MM.1S (cell line): ENCODE results near the gene BCAR3.

Experiments
- EZH2 ChIP-seq: fragments of 300-600 bp; sonication (generic); optimal IDR thresholded peaks from 2 replicates; pipeline ENCODE3; 2017; ENCODE audit warnings: low read depth, mild to moderate bottlenecking, antibody characterized with exemption, low read length, mixed read lengths
- EZH2phosphoT487 ChIP-seq: fragments of 300-600 bp; sonication (generic); IDR thresholded peaks from 2 replicates; pipeline ENCODE4 v1.6.1; 2018; ENCODE audit warnings: antibody characterized with exemption, low read length
- TF ChIP-seq, protein P1 (sequence below): fragments of 300-600 bp; sonication (generic); IDR thresholded peaks from 2 replicates; pipeline ENCODE4 v1.5.1; 2016; ENCODE audit warnings: antibody characterized with exemption, low read length, mixed read lengths

DNA sequence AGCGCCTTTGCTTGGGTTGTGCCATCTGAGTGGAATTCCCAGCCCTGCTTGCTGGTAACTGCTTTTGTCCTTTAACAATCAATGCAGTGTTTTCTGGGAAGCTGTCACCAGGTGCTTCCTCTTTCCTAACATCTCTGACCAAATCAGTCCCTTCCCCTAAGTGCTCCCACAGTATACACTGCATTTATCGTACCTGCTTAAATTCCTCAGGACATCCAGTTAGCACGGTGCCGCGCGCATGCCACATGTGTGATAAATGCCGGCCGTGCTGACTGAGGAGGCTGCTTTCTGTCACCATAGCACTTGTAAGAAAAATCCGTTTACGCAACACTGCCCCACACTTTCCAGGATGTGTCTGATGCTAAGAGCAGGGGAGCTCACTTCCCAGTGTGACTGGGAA lies 115.4 kb downstream of the BCAR3 start:
- TF ChIP-seq, protein P1, sequence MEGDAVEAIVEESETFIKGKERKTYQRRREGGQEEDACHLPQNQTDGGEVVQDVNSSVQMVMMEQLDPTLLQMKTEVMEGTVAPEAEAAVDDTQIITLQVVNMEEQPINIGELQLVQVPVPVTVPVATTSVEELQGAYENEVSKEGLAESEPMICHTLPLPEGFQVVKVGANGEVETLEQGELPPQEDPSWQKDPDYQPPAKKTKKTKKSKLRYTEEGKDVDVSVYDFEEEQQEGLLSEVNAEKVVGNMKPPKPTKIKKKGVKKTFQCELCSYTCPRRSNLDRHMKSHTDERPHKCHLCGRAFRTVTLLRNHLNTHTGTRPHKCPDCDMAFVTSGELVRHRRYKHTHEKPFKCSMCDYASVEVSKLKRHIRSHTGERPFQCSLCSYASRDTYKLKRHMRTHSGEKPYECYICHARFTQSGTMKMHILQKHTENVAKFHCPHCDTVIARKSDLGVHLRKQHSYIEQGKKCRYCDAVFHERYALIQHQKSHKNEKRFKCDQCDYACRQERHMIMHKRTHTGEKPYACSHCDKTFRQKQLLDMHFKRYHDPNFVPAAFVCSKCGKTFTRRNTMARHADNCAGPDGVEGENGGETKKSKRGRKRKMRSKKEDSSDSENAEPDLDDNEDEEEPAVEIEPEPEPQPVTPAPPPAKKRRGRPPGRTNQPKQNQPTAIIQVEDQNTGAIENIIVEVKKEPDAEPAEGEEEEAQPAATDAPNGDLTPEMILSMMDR = no peak
- TF ChIP-seq EZH2phosphoT487 (no peak), EZH2 (no peak)
